Astrocyte of the spinal cord (primary cell): ENCODE measurements around the gene SYT7.

Source experiments
- DNase-seq: peaks from one replicate; pipeline ENCODE4 v3.0.0; 2011; ENCODE audit warnings: low read depth, low spot score
- H3K4me3 ChIP-seq: 2 replicates; pipeline ENCODE4 v1.5.1; 2011; ENCODE audit warnings: low read depth, mild to moderate bottlenecking, low read length, moderate library complexity
- in situ Hi-C: cut with HindIII; loops from 2 replicates; pipeline ENCODE4 v1.10.0; 2017; ENCODE audit warnings: low sequenced_read_pairs
- TF ChIP-seq, protein P1 (sequence below): IDR thresholded peaks from 2 replicates; pipeline ENCODE4 v1.5.1; 2012; ENCODE audit warnings: low read depth, mild to moderate bottlenecking, low read length, inconsistent platforms

SYT7 gene

DNA sequence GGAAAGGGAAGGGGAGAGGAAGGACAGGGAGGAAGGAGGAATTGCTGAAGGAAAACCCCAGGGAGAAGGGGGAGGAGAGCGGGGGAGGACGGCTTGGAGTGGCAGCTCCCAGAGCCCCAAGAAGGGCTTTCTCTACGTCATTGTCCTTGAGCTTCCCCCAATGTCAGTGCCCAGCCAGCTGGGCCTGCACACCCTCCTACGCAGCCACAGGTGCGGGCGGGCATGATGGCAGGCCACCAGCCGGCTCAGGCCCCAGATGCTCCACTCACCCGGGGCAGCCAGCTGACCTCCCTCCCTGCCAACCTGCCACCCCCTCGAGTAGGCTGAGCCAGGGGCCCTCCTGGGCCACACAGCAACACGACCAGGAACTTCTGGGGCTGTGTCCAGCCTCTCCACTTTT, 11.2 kb downstream of the SYT7 start:
- H3K4me3 ChIP-seq = no peak overlapping the region
- in situ Hi-C loops = no loop called here
- TF ChIP-seq, protein P1, sequence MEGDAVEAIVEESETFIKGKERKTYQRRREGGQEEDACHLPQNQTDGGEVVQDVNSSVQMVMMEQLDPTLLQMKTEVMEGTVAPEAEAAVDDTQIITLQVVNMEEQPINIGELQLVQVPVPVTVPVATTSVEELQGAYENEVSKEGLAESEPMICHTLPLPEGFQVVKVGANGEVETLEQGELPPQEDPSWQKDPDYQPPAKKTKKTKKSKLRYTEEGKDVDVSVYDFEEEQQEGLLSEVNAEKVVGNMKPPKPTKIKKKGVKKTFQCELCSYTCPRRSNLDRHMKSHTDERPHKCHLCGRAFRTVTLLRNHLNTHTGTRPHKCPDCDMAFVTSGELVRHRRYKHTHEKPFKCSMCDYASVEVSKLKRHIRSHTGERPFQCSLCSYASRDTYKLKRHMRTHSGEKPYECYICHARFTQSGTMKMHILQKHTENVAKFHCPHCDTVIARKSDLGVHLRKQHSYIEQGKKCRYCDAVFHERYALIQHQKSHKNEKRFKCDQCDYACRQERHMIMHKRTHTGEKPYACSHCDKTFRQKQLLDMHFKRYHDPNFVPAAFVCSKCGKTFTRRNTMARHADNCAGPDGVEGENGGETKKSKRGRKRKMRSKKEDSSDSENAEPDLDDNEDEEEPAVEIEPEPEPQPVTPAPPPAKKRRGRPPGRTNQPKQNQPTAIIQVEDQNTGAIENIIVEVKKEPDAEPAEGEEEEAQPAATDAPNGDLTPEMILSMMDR = no peak
- DNase-seq = no peak

DNA sequence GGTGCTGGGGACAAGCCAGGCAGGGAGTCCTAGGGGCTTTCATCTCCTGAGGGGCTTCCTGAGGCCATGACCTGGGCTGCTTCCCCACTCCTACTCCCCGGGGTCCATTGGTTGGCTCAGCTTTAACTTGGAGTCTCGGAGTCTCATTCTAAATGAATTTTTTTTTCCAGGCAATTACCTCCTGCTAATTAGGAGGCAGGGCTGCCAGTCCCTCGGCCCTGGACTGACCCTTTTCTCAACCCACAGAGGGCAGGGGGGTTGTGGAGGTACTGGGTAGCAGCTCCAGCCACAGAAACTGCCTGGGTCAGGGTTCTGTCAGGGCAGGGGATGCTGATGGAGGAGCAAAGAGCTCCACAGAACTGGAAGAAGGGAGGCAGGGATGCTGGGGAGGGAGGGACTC, 11.9 kb downstream of the SYT7 start:
- no peak overlapping the region for H3K4me3 ChIP-seq
- in situ Hi-C loops = no loop called here
- TF ChIP-seq, protein P1 = no peak

DNA sequence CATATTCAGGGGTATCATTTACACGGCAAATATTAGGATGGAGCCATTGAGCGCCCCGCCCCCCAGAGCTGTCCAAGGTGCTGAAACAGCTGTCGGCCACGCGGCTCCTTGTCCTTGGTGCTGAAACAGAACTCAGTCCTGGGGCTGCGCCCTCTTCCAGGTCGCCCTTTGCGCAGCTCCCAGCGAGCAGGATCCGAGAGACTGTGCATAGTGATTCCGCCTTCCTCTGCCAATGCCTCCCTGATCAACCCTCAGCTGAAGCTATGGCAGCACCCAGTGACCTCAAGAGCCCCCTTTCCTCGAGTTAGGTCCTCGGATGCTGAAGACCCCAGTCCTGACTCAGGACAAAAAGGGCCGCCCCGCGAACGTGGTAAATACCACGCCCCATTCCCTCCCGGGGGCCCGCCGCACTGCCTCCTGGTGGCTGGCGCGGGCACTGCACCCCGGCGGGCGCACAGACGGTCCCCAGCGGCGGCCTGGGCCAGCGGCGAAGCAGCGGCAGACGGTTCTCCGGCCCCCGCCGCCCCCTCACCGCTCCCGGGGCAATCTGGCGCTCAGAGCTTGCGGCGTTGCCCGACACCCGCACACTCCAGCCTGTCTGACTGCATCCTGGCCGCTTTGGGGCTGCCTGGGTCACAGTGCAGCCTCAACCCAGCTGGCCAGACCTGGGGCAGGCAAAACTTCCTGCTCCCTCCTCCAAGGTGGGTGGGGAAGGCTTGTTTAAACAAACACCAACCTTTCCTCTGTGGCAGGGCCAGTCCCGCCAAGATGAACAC, 13.4 kb downstream of the SYT7 start:
- H3K4me3 ChIP-seq = no peak overlapping the region
- in situ Hi-C loops = no loop called here

More for the DNA sequence above, 11.9 kb downstream of the SYT7 start:
- DNase-seq = no peak

DNA sequence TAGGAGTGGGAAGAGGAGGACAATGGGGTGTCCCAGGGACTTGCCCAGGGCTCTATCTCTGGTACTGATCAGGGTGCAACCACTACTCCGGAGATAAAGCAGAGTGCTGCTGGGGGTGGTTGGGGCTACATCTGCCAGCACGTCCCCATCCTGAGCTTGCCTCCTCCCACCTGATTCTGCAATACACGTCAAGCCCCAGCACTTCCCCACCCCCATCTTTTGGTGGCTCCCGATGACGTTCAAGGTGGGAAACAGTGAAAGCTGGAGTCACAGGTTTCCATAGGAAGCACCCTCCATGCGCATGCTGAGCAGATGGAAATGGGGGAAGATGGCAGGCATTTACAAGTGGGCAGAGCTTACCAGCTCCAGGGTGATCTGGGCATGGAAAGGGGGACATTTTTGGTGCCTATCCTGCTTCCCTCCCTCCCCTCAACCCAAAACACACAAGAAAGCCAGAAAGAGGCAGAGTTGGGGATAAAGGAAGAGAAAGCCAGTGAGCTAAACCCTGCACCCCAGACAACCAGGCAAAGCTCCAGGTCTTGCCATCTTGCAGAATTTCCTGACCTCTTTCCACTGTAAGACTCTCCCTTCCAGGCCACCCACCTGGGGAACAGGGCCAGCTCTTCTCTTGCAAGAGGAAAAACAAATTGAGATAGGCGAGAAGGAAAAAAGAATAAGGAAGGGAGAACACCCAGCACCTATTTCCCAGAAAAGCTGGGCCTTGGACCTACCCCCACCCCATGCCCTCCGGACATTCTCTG, 15.8 kb downstream of the SYT7 start:
- DNase-seq = no peak
- in situ Hi-C loops = no loop called here
- no peak overlapping the region for H3K4me3 ChIP-seq
- TF ChIP-seq, protein P1 = no peak

More for the DNA sequence above, 13.4 kb downstream of the SYT7 start:
- TF ChIP-seq, protein P1 = peak; percentile 38
- peak; percentile 58 for DNase-seq

DNA sequence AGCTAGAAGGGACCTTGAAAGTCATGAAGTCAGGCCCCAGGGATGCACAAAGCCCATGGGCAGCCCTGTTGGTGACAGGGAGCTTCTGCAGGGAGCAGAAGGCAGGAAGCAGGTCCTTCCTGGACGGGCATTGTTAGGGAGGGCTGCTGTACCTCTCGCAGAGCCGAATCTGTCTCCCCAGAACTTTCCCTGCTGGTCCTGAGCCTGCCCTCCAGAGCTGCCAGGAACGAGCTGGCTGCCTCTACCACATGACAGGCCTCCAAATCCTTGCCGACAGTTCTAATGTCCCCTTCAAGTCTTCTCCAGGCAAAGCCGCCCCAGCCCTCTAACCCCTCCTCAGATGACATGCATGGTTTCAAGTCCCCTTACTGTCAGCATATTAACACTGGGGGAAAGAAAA, 20.1 kb downstream of the SYT7 start:
- H3K4me3 ChIP-seq = no peak overlapping the region
- in situ Hi-C loops = no loop called here

DNA sequence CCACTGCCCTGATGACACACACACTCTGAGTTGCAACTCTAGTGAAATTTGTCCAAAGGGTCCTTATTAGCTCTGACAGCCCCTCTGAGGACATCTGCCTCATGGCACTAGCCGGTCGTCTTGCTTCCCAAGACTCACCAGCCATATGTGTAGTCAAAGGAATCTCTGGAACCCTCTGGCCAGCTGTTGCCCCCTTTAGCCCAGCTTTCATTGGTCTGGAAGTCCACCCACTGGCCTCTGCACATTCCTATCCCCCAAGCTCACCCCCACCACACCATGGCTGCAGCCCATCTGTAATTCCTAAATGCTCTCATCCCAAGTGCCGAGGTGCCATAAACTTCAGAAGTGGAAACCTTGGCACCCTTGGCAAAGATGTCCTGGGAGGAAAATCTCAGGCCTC, 24.3 kb downstream of the SYT7 start:
- TF ChIP-seq, protein P1 = no peak
- H3K4me3 ChIP-seq = no peak overlapping the region
- no peak for DNase-seq
- in situ Hi-C loops = no loop called here

More for the DNA sequence above, 20.1 kb downstream of the SYT7 start:
- DNase-seq = no peak
- TF ChIP-seq, protein P1 = no peak
